ENCODE measurements around the gene RAPGEF2.
A peak's percentile ranks its signal among the peaks of the same experiment; 100 is the strongest.
"Not testable (repeated sequence)": the region's sequence is repeated elsewhere in the genome, so short reads cannot be mapped to it uniquely, and the experiment has no call there.

RAPGEF2 gene

DNA sequence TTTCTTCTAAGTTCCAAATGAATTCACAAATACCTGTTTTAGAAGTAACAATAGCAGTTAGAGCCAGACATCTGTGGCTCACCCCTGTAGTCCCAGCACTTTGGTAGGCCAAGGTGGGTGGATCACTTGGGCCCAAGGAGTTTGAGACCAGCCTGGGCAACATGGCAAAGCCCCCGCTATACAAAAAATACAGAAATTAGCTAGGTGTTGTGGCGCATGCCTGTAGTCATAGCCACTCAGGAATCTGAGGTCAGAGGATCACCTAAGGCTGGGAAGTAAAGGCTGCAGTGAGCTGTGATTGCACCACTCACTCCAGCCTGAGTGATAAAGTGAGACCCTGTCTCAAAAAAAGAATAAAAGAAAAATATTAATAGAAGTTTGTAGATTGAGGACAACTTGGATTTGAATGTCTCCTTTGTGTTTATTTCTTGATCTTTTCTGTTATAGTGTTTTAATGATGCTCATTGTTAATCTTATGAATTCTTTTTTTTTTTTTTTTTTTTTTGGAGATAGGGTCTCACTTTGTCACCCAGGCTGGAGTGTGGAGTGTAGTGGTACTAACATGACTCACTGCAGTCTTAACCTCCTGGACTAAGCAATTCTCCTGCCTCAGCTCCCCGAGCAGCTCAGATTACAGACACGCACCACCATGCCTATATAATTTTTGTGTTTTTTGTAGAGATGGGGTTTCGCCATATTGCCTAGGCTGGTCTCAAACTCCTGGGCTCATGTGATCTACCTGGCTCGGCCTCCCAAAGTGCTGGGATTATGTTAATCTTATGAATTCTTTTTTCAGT lies 30.7 kb upstream of the RAPGEF2 start:
- H3K27me3 ChIP-seq (replicated peaks; ENCODE audit: control insufficient read depth, insufficient read depth, low read length, poor library complexity, severe bottlenecking), result no peaks in the 10 kb centered on the region
- no peaks in the 10 kb centered on the region for H3K9me3 ChIP-seq (ENCODE audit: control insufficient read depth, low read length)
- H3K27ac ChIP-seq (ENCODE audit: insufficient read depth, low read length, poor library complexity, severe bottlenecking), result no peak overlapping the region
- no peaks in the 10 kb centered on the region for H3K36me3 ChIP-seq (ENCODE audit: control insufficient read depth, insufficient read depth, low read length)
- no peak for DNase-seq
- H3K4me1 ChIP-seq (ENCODE audit: control insufficient read depth, insufficient read depth, low read length, poor library complexity, severe bottlenecking), result no peaks in the 10 kb centered on the region
- no peak overlapping the region for H3K4me3 ChIP-seq (ENCODE audit: insufficient read depth, low read depth, low read length, poor library complexity, severe bottlenecking)

DNA sequence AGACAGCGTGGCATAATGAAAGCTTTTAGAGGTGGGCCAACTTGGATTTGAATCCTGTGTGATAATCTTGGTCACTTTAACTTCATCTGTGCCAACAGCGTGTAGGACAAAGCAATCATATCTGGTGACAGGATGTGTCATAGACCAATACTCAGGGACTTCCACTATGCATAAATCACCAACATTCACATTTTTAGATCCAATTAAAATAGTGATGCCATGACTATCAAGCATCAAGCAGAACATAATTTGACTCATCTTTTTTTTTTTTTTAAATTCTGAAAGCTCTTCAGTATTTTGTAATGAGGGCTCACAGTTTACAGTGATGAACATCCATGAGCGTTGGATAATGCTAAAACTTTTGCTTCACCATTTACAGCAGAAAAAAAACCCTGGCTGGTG lies 27.3 kb upstream of the RAPGEF2 start:
- no peaks in the 10 kb centered on the region for H3K36me3 ChIP-seq (ENCODE audit: control insufficient read depth, insufficient read depth, low read length)
- H3K27ac ChIP-seq (ENCODE audit: insufficient read depth, low read length, poor library complexity, severe bottlenecking), result no peak overlapping the region
- no peaks in the 10 kb centered on the region for H3K27me3 ChIP-seq (replicated peaks; ENCODE audit: control insufficient read depth, insufficient read depth, low read length, poor library complexity, severe bottlenecking)
- no peaks in the 10 kb centered on the region for H3K9me3 ChIP-seq (ENCODE audit: control insufficient read depth, low read length)
- H3K4me3 ChIP-seq (ENCODE audit: insufficient read depth, low read depth, low read length, poor library complexity, severe bottlenecking), result no peak overlapping the region
- peaks cover 4% of the 10 kb centered on the region for H3K4me1 ChIP-seq (ENCODE audit: control insufficient read depth, insufficient read depth, low read length, poor library complexity, severe bottlenecking)
- DNase-seq, result no peak

DNA sequence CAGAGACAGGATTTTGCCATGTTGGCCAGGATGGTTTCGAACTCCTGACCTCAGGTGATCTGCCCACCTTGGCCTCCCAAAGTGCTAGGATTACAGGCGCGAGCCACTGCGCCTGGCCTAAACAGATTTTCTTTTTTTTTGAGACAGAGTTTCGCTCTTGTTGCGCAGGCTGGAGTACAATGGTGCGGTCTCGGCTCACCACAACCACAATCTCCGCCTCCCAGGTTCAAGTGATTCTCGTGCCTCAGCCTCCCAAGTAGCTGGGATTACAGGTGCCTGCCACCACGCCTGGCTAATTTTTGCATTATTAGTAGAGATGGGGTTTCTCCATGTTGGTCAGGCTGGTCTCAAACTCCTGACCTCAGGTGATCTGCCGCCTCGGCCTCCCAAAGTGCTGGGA lies 25.9 kb upstream of the RAPGEF2 start:
- H3K4me3 ChIP-seq (ENCODE audit: insufficient read depth, low read depth, low read length, poor library complexity, severe bottlenecking); H3K4me1 ChIP-seq (ENCODE audit: control insufficient read depth, insufficient read depth, low read length, poor library complexity, severe bottlenecking); H3K27me3 ChIP-seq (replicated peaks; ENCODE audit: control insufficient read depth, insufficient read depth, low read length, poor library complexity, severe bottlenecking); H3K27ac ChIP-seq (ENCODE audit: insufficient read depth, low read length, poor library complexity, severe bottlenecking); H3K9me3 ChIP-seq (ENCODE audit: control insufficient read depth, low read length); H3K36me3 ChIP-seq (ENCODE audit: control insufficient read depth, insufficient read depth, low read length): not testable (repeated sequence)
- peak in 1 of 3 donors; percentile 3 for DNase-seq

DNA sequence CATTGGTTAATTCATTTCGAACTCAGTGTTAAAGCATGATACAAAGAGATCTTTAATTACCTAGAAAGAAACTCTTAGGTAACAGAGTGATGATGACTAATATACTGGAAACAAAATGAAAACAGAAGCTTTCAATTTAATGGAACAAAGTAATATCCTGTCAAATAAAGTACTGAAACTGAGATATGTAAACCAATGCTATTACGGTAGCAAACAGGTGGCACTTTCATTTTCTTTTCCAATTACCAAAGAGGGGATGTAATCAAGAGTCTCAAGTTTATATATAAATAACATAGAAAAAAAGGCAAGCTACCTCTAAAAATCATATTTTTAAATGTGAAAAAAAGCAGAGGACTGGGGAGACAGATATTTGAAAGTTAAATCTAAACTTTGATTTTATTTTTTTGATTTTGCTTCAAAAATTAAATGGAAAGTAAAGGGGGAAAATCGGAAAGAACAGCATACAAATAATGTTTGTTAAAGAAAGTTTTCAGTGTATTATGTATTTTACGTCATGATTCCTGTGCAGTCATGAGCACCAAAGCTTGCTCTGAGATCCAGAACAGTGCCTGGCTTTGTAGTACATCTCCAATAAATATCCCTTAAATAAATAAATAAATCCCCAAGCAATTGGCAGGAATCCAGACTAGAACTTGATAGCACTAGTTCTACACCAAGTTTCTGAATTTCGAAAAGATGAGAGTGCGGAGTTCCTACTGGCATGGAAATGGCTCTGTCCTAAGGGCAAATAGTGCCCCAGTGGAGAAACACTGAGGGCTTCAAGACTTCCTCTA lies 25.0 kb upstream of the RAPGEF2 start:
- Histone ChIP-seq H3K27me3 (replicated peaks; ENCODE audit: control insufficient read depth, insufficient read depth, low read length, poor library complexity, severe bottlenecking) (no peaks in the 10 kb centered on the region), H3K27ac (ENCODE audit: insufficient read depth, low read length, poor library complexity, severe bottlenecking) (no peak overlapping the region), H3K4me3 (ENCODE audit: insufficient read depth, low read depth, low read length, poor library complexity, severe bottlenecking) (peak overlapping the region; percentile 37), H3K9me3 (ENCODE audit: control insufficient read depth, low read length) (no peaks in the 10 kb centered on the region), H3K4me1 (ENCODE audit: control insufficient read depth, insufficient read depth, low read length, poor library complexity, severe bottlenecking) (peaks cover 4% of the 10 kb centered on the region), H3K36me3 (ENCODE audit: control insufficient read depth, insufficient read depth, low read length) (no peaks in the 10 kb centered on the region)
- DNase-seq, result no peak

DNA sequence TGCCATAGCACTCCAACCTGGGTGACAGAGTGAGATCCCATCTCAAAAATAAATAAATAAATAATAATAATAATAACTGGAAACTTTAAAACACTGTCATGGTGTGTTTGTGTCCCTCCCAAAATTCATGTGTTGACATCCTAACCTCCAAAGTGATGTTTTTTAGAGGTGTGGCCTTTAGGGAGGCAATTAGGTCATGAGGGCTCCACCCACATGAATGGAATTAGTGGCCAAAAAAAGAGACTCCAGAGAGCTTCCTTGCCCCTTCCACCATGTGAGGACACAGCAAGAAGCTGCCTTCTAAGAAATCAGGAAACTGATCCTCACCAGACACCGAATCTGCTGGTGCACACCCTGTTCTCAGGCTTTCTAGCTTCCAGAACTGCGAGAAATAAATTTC lies 23.8 kb upstream of the RAPGEF2 start:
- no peak overlapping the region for H3K27ac ChIP-seq (ENCODE audit: insufficient read depth, low read length, poor library complexity, severe bottlenecking)
- no peak for DNase-seq
- H3K4me3 ChIP-seq (ENCODE audit: insufficient read depth, low read depth, low read length, poor library complexity, severe bottlenecking), result no peak overlapping the region
- no peaks in the 10 kb centered on the region for H3K36me3 ChIP-seq (ENCODE audit: control insufficient read depth, insufficient read depth, low read length)
- H3K27me3 ChIP-seq (replicated peaks; ENCODE audit: control insufficient read depth, insufficient read depth, low read length, poor library complexity, severe bottlenecking), result no peaks in the 10 kb centered on the region
- H3K4me1 ChIP-seq (ENCODE audit: control insufficient read depth, insufficient read depth, low read length, poor library complexity, severe bottlenecking), result peaks cover 4% of the 10 kb centered on the region
- no peaks in the 10 kb centered on the region for H3K9me3 ChIP-seq (ENCODE audit: control insufficient read depth, low read length)

DNA sequence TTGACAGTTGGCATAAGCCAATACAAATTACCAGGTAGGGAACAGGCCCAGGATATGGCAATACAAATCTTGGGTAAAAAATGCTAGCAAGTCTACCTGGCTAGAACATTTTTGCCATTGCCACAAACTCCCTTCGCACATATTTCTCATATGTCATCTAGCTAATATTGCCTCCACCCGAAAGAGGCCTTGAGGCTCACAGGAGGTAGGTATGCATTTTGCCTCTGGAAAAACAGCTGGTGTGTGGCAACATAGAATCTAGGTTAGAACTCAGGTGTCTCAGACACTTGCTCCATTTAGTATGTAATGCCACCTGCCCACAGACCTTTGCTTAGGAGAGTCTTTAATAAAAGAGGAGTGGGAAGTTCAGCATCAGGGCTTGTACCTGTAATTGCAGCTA lies 16.3 kb upstream of the RAPGEF2 start:
- no peaks in the 10 kb centered on the region for H3K36me3 ChIP-seq (ENCODE audit: control insufficient read depth, insufficient read depth, low read length)
- no peak overlapping the region for H3K4me3 ChIP-seq (ENCODE audit: insufficient read depth, low read depth, low read length, poor library complexity, severe bottlenecking)
- DNase-seq, result no peak
- no peak overlapping the region for H3K27ac ChIP-seq (ENCODE audit: insufficient read depth, low read length, poor library complexity, severe bottlenecking)
- no peaks in the 10 kb centered on the region for H3K4me1 ChIP-seq (ENCODE audit: control insufficient read depth, insufficient read depth, low read length, poor library complexity, severe bottlenecking)
- H3K27me3 ChIP-seq (replicated peaks; ENCODE audit: control insufficient read depth, insufficient read depth, low read length, poor library complexity, severe bottlenecking), result no peaks in the 10 kb centered on the region
- H3K9me3 ChIP-seq (ENCODE audit: control insufficient read depth, low read length), result no peaks in the 10 kb centered on the region

DNA sequence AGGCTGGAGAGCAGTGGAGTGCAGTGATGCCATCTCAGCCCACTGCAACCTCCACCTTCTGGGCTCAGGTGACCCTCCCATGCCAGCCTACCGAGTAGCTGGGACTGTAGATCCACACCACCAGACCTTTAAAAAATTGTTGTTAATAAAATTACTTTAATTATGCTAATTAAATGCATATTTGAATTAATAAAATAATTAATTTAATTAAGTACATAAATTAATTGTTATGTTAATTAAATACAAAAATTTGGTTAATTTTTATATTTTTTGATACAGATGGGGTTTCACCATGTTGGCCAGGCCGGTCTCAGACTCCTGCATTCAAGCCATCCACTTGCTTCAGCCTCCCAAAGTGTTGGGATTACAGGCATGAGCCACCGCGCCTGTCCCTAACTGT lies 12.6 kb upstream of the RAPGEF2 start:
- H3K4me3 ChIP-seq (ENCODE audit: insufficient read depth, low read depth, low read length, poor library complexity, severe bottlenecking), result no peak overlapping the region
- H3K4me1 ChIP-seq (ENCODE audit: control insufficient read depth, insufficient read depth, low read length, poor library complexity, severe bottlenecking), result no peaks in the 10 kb centered on the region
- no peaks in the 10 kb centered on the region for H3K27me3 ChIP-seq (replicated peaks; ENCODE audit: control insufficient read depth, insufficient read depth, low read length, poor library complexity, severe bottlenecking)
- DNase-seq, result no peak
- H3K27ac ChIP-seq (ENCODE audit: insufficient read depth, low read length, poor library complexity, severe bottlenecking), result no peak overlapping the region
- H3K36me3 ChIP-seq (ENCODE audit: control insufficient read depth, insufficient read depth, low read length), result no peaks in the 10 kb centered on the region
- no peaks in the 10 kb centered on the region for H3K9me3 ChIP-seq (ENCODE audit: control insufficient read depth, low read length)

DNA sequence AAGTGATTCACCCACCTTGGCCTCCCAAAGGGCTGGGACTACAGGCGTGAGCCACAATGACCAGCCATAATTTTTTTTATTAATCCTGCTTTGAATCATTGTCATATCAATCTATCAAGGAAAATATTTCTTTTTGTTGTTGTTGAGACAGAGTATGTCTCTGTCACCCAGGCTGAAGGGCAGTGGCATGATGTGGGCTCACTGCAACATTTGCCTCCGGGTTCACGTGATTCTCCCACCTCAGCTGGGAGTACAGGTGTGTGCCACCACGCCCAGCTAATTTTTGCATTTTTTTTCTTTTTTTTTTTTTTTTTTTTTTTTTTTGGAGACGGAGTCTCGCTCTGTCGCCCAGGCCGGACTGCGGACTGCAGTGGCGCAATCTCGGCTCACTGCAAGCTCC lies 8.7 kb upstream of the RAPGEF2 start:
- DNase-seq; H3K4me1 ChIP-seq (ENCODE audit: control insufficient read depth, insufficient read depth, low read length, poor library complexity, severe bottlenecking); H3K9me3 ChIP-seq (ENCODE audit: control insufficient read depth, low read length); H3K36me3 ChIP-seq (ENCODE audit: control insufficient read depth, insufficient read depth, low read length); H3K27me3 ChIP-seq (replicated peaks; ENCODE audit: control insufficient read depth, insufficient read depth, low read length, poor library complexity, severe bottlenecking); H3K4me3 ChIP-seq (ENCODE audit: insufficient read depth, low read depth, low read length, poor library complexity, severe bottlenecking); H3K27ac ChIP-seq (ENCODE audit: insufficient read depth, low read length, poor library complexity, severe bottlenecking): not testable (repeated sequence)

DNA sequence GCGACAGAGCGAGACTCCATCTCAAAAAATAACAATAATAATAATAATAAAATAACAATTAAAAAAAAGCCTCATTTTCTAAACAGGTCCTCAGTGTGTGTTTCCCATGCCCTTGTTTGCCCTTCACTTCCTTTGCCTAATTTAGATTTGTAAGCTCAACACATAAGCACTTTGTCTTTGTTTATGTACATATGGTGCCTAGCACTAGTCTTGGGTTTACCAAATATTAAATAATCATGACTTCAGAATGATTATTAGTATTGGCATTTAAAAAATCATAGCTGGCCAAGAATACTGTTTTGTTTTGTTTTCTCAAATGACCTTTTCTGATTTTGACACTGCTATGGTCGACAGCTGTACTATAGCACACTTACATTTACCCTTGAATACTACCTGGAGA lies 6.4 kb upstream of the RAPGEF2 start:
- H3K27me3 ChIP-seq (replicated peaks; ENCODE audit: control insufficient read depth, insufficient read depth, low read length, poor library complexity, severe bottlenecking), result no peaks in the 10 kb centered on the region
- H3K36me3 ChIP-seq (ENCODE audit: control insufficient read depth, insufficient read depth, low read length), result no peaks in the 10 kb centered on the region
- H3K9me3 ChIP-seq (ENCODE audit: control insufficient read depth, low read length), result no peaks in the 10 kb centered on the region
- H3K4me3 ChIP-seq (ENCODE audit: insufficient read depth, low read depth, low read length, poor library complexity, severe bottlenecking), result no peak overlapping the region
- H3K4me1 ChIP-seq (ENCODE audit: control insufficient read depth, insufficient read depth, low read length, poor library complexity, severe bottlenecking), result no peaks in the 10 kb centered on the region
- DNase-seq, result no peak
- no peak overlapping the region for H3K27ac ChIP-seq (ENCODE audit: insufficient read depth, low read length, poor library complexity, severe bottlenecking)

DNA sequence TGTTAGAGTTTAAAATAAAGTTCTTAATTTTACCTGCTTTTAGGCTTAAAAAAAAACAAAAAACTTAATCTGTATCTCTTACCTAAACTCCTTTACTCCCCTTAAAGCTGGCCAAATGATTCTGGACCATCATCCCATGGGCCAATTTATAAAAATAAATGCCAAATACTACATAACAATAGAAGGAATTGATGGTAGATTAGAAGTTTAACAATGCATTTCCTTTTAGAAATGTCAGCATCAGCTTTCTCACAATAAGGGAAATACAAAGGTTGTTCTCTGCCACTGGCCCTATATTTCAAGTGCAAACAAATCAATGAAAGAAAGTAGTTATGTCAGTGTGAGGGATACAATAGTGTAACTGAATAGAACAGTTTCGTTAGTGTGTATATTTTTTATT lies 5.7 kb upstream of the RAPGEF2 start:
- Histone ChIP-seq H3K4me1 (ENCODE audit: control insufficient read depth, insufficient read depth, low read length, poor library complexity, severe bottlenecking) (peaks cover under 1% of the 10 kb centered on the region), H3K27ac (ENCODE audit: insufficient read depth, low read length, poor library complexity, severe bottlenecking) (no peak overlapping the region)

More for the DNA sequence above, 5.7 kb upstream of the RAPGEF2 start:
- no peak for DNase-seq
- no peaks in the 10 kb centered on the region for H3K36me3 ChIP-seq (ENCODE audit: control insufficient read depth, insufficient read depth, low read length)
- H3K4me3 ChIP-seq (ENCODE audit: insufficient read depth, low read depth, low read length, poor library complexity, severe bottlenecking), result no peak overlapping the region
- H3K9me3 ChIP-seq (ENCODE audit: control insufficient read depth, low read length), result no peaks in the 10 kb centered on the region
- no peaks in the 10 kb centered on the region for H3K27me3 ChIP-seq (replicated peaks; ENCODE audit: control insufficient read depth, insufficient read depth, low read length, poor library complexity, severe bottlenecking)
